ENCODE data around the gene GGA3.
"Not testable (repeated sequence)": the region's sequence is repeated elsewhere in the genome, so short reads cannot be mapped to it uniquely, and the experiment has no call there.

Gene GGA3

GRCh38 chr17:75207760-75208159 is 53.6 kb downstream of the GGA3 start:
- DNase-seq: no peak

GRCh38 chr17:75207050-75207407 is 54.4 kb downstream of the GGA3 start:
- DNase-seq: not testable (repeated sequence)

GRCh38 chr17:75205793-75206163 is 55.6 kb downstream of the GGA3 start:
- DNase-seq: no peak

- DNase-seq: peak; percentile 97
These were observed 56.2 kb downstream of the GGA3 start, which contains the start of gene NUP85 for GRCh38 chr17:75205037-75205792. Gene NUP85, plus strand, starts transcription at chr17:75205679. Its CDS starts 83 bp downstream, at chr17:75205762.

- DNase-seq: no peak
These were observed 61.4 kb downstream of the GGA3 start for GRCh38 chr17:75199886-75200618.

- no peak for DNase-seq
These were observed 66.5 kb downstream of the GGA3 start for GRCh38 chr17:75194879-75195278.

GRCh38 chr17:75191584-75191983 is 69.8 kb downstream of the GGA3 start:
- DNase-seq: peak; percentile 30

- no peak for DNase-seq
These were observed 72.8 kb downstream of the GGA3 start for GRCh38 chr17:75188614-75189013.
